SKM-1 (cell line): Measurements from ENCODE around the gene DCP1B.

ENCODE experiments used
- DNase-seq: peaks from one replicate; lab custom pipeline; 2025; ENCODE audit not compliant: unreplicated experiment; lab: John Stamatoyannopoulos, UW

Gene DCP1B

GRCh38 chr12:1935700-1936378, 68.4 kb downstream of the DCP1B start:
- no peak for DNase-seq

- no peak for DNase-seq
Measured at GRCh38 chr12:1935242-1935641, 69.0 kb downstream of the DCP1B start.

GRCh38 chr12:1934831-1935230, 69.4 kb downstream of the DCP1B start:
- no peak for DNase-seq

- DNase-seq = no peak
Measured at GRCh38 chr12:1934068-1934467, 70.2 kb downstream of the DCP1B start.

DNA sequence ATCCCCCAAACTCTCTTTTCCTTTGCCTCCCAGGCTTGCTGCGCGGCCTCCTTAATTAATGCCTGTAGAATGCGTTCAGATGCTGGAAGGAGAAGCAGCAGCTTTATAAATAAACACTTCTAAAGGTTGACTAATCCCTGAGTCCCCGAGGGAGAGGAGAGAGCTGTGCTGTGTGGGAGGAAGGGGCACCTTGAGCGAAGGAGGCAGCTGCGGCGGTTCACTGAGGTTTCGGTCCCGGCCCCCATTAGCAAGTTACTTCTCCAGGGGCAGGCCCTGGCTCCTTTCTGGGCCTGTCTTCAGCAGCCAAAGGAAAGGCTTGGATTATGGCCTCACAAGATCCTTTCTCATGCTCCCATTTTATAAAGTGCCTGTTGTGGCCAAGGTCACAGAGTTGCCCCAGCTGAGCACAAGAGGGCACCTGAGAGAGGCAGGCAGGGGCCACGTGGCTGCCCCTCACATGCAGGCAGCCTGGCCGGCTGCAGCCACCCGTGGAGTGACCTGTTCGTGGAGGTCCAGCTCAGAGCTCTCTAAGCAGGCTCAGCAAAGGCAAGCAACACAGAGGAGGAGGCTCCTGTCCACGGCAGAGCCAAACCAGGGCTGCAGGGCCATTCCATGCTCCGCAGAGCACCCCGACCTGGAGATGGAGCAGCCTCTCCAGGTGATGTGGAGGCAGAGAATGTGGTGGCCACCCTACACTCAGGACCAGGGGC, 70.8 kb downstream of the DCP1B start:
- DNase-seq = no peak

DNA sequence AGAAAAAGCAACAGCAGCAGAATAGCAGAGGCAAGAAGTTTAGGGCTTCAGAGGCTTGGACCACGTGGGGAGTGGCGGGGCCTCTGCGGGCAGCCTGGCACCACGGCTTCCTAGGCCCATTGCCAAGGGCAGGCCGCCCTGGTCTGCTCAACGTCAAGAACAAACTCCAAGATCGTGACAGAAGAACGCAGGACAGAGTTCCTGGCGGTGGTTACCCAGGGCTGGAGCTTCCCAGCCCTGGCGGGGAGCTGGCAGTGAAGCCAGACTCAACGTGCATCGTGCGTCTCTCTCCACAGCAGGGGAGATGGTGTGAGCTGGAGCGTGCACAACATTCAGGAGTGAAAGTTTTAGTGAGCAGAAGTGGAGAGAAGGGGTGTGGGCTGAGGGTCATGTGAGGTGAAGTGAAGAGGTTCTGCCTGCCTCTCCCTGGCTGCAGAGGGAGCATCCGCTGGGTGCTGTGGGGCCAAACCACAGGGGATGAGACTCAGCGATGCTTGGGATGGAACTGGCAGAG, 71.9 kb downstream of the DCP1B start:
- DNase-seq = no peak

- no peak for DNase-seq
Measured at GRCh38 chr12:1931642-1932041, 72.6 kb downstream of the DCP1B start.

- DNase-seq = no peak
Measured at GRCh38 chr12:1930803-1931597, 73.3 kb downstream of the DCP1B start.

- DNase-seq = no peak
Measured at GRCh38 chr12:1929985-1930802, 74.1 kb downstream of the DCP1B start.

DNA sequence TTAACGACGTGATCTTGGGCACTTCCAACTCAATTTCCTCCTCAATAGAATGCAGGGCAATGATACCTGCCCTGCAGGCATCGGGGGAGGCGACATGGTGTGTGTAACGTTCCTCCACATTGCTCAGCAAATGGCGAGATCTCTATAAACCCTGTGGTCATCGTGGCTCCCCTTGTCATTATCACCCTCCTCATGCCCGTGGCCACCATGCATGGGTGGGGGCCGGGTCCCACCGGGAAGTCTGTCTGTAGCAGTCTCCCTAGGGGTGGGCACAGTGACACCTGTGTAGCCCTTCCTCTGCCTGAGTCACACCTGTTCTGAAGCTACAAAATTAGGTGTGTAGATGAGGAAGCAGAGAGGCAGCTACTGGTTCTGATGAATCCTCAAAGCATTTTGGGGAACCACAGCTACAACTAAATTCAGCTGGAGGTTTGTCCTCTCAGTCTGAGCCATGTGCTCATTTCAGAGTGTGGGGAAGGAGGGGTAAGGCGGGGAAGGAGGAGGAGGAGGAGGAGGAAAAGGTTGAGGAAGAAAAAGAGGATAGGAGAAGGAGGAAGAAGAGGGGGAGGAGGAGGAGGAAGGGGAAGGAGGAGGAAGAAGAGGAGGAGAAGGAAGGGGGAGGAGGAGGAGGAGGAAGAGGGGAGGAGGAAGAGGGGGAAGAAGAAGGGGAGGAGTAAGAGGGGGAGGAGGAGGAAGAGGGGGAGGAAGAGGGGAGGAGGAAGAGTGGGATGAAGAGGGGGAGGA, 74.8 kb downstream of the DCP1B start:
- DNase-seq = no peak

DNA sequence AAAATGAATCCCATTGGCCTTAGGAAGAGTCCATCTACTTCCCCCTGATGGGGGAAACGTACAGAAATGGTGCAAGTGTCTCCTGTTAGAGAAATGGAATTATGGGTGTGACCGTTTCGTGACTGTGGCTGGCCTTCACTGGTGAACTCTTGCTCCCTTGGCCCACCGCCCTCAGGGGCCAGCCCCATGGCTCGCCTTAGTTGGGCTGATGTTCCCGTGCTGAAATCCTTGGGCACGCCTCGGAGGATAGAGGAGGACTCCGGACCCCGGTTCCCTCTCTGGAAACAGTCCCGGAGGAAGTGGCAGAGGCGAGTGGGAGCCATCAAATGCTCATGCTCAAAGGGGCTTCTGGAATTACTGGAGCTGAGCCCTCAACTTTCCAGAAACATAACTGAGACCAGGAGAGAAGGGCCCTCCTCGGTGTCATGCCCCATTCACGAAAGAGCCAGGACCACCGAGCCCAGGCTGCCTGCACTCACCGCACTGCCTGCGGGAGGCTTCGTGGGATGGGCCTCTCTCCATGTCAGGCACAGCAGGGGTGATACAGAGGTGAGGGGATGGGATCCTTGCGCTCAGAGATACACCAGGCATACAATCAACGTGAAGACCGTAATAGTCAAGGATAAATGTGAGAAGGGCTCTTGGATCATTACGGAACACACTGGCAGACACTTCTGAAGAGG, 75.7 kb downstream of the DCP1B start:
- DNase-seq = no peak

GRCh38 chr12:1927751-1928351, 76.4 kb downstream of the DCP1B start:
- no peak for DNase-seq

DNA sequence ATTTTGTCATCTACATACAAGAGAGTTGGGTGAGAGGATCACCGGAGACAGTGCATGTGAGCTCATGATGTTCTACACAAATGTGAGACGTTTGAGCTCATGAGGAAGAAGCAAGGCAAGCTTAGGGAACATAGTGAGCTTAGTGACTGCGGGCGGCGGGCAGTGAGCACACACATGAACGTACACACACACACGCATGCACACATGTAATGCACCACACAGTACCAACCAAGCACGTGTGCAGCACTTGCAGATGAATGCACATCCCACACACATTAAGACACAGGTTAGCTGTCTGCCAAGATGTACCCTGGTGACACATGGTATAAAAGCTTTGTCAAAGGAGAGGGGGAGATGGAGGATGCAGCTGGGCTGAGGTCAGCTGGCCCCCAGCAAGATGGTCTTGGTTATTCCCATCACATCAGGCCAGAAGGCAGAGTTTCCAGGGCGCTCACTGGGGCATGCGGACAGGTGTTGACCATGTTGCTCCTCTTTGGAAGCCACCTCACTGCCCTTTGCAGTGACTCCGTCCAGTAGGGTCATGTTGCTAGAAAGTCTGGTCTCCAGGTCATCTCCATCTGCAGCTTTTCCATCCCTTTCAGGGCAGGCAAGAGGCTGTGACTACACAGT, 77.1 kb downstream of the DCP1B start:
- DNase-seq = no peak

GRCh38 chr12:1926251-1926657, 78.0 kb downstream of the DCP1B start:
- no peak for DNase-seq

GRCh38 chr12:1925684-1926006, 78.6 kb downstream of the DCP1B start:
- no peak for DNase-seq

GRCh38 chr12:1924996-1925683, 79.1 kb downstream of the DCP1B start:
- peak; percentile 11 for DNase-seq

DNA sequence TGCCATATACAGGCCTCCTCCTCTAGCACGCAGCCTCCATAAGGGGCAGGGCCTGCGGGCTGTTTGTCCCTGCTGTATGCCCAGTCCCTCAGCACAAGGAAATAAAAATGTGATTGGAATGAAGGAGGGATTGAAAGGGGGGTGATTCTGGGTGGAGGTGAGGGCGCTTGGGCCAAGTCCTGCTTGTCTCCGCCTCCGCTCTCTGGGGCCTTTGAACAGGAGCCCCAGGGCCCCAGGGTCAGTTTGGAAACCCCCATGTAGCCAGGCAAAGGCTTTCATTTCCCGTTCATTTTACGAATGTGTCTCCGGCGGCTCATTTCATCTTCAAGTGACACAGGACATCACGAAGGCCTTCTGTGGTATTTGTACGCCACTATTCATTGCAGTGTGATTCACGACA, 81.3 kb downstream of the DCP1B start:
- no peak for DNase-seq

DNA sequence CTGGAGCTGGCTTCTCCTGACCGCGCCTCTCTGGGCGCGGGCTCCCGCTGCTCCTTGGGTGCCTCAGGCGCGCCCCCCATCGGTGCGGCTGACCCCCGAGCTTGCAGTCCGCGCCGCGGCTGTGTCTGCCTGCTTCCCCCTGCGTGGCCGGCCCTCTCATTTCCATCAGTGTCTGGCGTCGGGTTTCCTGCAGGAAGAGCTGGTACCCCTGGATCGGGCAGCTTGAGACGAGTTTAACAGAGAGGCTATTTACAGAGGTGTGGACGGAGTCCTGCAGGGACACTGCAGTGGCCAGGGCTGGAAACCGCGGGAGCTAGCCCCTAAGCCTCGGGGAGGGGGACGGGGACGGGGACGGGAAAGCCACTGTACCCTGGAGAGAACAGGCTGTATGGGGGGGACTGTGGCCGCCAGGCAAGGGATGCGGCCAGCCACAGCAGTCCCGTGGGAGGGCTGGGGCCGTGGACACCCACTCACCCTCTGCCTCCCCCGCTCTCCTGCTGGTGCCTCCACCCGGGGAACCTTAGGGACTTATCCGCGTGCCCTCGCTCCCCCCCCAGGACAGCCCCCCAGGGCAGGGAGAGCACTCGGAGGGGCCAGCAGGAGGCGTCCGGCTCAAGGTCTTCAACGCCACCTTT, 82.1 kb downstream of the DCP1B start:
- no peak for DNase-seq
